A549 (cell line): ENCODE measurements around the gene MEI4.

Experiments
- BHLHE40 ChIP-seq: IDR thresholded peaks from 2 replicates; pipeline ENCODE4 v1.6.1; 2012; ENCODE audit warnings: low read depth, low read length, inconsistent platforms
- CEBPB ChIP-seq, 2 experiments: fragments of >200 bp in 1 of 2; sonication (Bioruptor Twin) in 1 of 2; formaldehyde crosslinking in 1 of 2; IDR thresholded peaks; 2 replicates each; pipeline ENCODE4 v1.6.1; 2012 to 2016
- HDAC2 ChIP-seq: fragments of 200-600 bp; sonication (generic); IDR thresholded peaks from 2 replicates; pipeline ENCODE4 v1.6.1; 2016
- KDM5A ChIP-seq: fragments of 200-600 bp; sonication (generic); IDR thresholded peaks from 2 replicates; pipeline ENCODE4 v1.6.1; 2016; ENCODE audit warnings: antibody characterized with exemption, mild to moderate bottlenecking
- POLR2A ChIP-seq: IDR thresholded peaks from 2 replicates; pipeline ENCODE4 v1.6.1; 2012; ENCODE audit warnings: mild to moderate bottlenecking, low read length
- POLR2AphosphoS2 ChIP-seq: conservative IDR thresholded peaks from 2 replicates; pipeline ENCODE4 v1.6.1; 2012; ENCODE audit warnings: low read length, improper control_type of control experiment, inconsistent platforms
- RAD21 ChIP-seq, 2 experiments: fragments of >200 bp in 1 of 2; sonication (Bioruptor Twin) in 1 of 2; formaldehyde crosslinking in 1 of 2; IDR thresholded peaks in 1 of 2; conservative IDR thresholded peaks in 1 of 2; 2 replicates in 1 of 2; 3 replicates in 1 of 2; pipeline ENCODE4 v1.6.1; 2012 to 2018; ENCODE audit warnings: inconsistent platforms in 1 of 2
- RFX5 ChIP-seq: fragments of 450-650 bp; IDR thresholded peaks from 2 replicates; pipeline ENCODE4 v1.7.1; 2014; ENCODE audit warnings: antibody characterized with exemption, mild to moderate bottlenecking, moderate library complexity
- RNF2 ChIP-seq: fragments of 200-600 bp; sonication (generic); IDR thresholded peaks from 2 replicates; pipeline ENCODE4 v1.6.1; 2016; ENCODE audit warnings: low read depth, mild to moderate bottlenecking, antibody characterized with exemption, moderate library complexity, borderline replicate concordance
- TP53 ChIP-seq: fragments of 250-450 bp; sonication (Bioruptor Pico); IDR thresholded peaks from 2 replicates; pipeline ENCODE4 v1.5.0; 2021; ENCODE audit warnings: mild to moderate bottlenecking, moderate library complexity
- TF ChIP-seq, protein P1 (sequence below): fragments of >200 bp; sonication (Bioruptor Twin); formaldehyde crosslinking; IDR thresholded peaks from 3 replicates; pipeline ENCODE4 v1.5.1; 2016
- TF ChIP-seq, protein P2 (sequence below): IDR thresholded peaks from 2 replicates; pipeline ENCODE4 v1.6.1; 2012
- TF ChIP-seq, protein P3 (sequence below): fragments of 450-650 bp; IDR thresholded peaks from 2 replicates; pipeline ENCODE4 v1.6.1; 2014; ENCODE audit warnings: antibody characterized with exemption
- TF ChIP-seq, protein P4 (sequence below): fragments of 200-600 bp; sonication (generic); IDR thresholded peaks from 2 replicates; pipeline ENCODE4 v1.6.1; 2016; ENCODE audit warnings: antibody characterized with exemption, mild to moderate bottlenecking, moderate library complexity

DNA sequence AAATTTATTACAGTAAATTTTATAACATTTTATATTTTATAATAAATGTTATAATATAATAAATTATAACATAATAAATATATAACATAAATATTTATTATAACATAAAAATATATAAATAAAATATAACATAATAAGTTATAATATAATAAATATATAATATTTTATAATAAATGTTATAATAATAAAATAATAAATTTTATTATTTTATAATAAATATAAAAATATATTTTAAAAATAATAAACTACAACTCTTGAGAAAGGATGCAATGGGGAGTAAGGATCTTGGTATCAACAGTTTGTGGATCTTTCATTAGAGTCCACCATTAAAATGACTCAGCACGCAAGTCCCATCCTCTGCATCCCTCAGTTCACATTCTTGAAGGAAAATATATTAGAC lies 312.6 kb downstream of the MEI4 start:
- TF ChIP-seq, protein P1, sequence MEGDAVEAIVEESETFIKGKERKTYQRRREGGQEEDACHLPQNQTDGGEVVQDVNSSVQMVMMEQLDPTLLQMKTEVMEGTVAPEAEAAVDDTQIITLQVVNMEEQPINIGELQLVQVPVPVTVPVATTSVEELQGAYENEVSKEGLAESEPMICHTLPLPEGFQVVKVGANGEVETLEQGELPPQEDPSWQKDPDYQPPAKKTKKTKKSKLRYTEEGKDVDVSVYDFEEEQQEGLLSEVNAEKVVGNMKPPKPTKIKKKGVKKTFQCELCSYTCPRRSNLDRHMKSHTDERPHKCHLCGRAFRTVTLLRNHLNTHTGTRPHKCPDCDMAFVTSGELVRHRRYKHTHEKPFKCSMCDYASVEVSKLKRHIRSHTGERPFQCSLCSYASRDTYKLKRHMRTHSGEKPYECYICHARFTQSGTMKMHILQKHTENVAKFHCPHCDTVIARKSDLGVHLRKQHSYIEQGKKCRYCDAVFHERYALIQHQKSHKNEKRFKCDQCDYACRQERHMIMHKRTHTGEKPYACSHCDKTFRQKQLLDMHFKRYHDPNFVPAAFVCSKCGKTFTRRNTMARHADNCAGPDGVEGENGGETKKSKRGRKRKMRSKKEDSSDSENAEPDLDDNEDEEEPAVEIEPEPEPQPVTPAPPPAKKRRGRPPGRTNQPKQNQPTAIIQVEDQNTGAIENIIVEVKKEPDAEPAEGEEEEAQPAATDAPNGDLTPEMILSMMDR = no peak
- TF ChIP-seq TP53 (no peak), KDM5A (no peak), HDAC2 (no peak), CEBPB (IDR thresholded peaks at IDR 0.05) (no peak), RFX5 (no peak), POLR2A (no peak), RNF2 (no peak), BHLHE40 (no peak), RAD21 (conservative IDR thresholded peaks at IDR 0.05 in 1 of 2, IDR thresholded peaks at IDR 0.05 in 1 of 2) (no peak), POLR2AphosphoS2 (no peak)
- TF ChIP-seq, protein P2, sequence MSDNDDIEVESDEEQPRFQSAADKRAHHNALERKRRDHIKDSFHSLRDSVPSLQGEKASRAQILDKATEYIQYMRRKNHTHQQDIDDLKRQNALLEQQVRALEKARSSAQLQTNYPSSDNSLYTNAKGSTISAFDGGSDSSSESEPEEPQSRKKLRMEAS = no peak
- TF ChIP-seq, protein P3, sequence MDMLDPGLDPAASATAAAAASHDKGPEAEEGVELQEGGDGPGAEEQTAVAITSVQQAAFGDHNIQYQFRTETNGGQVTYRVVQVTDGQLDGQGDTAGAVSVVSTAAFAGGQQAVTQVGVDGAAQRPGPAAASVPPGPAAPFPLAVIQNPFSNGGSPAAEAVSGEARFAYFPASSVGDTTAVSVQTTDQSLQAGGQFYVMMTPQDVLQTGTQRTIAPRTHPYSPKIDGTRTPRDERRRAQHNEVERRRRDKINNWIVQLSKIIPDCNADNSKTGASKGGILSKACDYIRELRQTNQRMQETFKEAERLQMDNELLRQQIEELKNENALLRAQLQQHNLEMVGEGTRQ = no peak
- TF ChIP-seq, protein P4, sequence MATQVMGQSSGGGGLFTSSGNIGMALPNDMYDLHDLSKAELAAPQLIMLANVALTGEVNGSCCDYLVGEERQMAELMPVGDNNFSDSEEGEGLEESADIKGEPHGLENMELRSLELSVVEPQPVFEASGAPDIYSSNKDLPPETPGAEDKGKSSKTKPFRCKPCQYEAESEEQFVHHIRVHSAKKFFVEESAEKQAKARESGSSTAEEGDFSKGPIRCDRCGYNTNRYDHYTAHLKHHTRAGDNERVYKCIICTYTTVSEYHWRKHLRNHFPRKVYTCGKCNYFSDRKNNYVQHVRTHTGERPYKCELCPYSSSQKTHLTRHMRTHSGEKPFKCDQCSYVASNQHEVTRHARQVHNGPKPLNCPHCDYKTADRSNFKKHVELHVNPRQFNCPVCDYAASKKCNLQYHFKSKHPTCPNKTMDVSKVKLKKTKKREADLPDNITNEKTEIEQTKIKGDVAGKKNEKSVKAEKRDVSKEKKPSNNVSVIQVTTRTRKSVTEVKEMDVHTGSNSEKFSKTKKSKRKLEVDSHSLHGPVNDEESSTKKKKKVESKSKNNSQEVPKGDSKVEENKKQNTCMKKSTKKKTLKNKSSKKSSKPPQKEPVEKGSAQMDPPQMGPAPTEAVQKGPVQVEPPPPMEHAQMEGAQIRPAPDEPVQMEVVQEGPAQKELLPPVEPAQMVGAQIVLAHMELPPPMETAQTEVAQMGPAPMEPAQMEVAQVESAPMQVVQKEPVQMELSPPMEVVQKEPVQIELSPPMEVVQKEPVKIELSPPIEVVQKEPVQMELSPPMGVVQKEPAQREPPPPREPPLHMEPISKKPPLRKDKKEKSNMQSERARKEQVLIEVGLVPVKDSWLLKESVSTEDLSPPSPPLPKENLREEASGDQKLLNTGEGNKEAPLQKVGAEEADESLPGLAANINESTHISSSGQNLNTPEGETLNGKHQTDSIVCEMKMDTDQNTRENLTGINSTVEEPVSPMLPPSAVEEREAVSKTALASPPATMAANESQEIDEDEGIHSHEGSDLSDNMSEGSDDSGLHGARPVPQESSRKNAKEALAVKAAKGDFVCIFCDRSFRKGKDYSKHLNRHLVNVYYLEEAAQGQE = no peak
